RWPE1 (cell line): ENCODE results near the gene SPATA13.

ENCODE experiments used
- CTCF ChIA-PET: fragments of 350-600 bp; sonication (Branson Sonifier 250); formaldehyde crosslinking; extraction: SDS; loops from one replicate; lab custom pipeline; 2021; lab: Yijun Ruan, JAX
- POLR2A ChIA-PET: fragments of 400-600 bp; formaldehyde crosslinking; extraction: SDS; loops from one replicate; lab custom pipeline; 2020; ENCODE audit warnings: antibody characterized with exemption; ENCODE audit not compliant: low non-redundant PET; lab: Yijun Ruan, JAX
- DNase-seq: peaks from one replicate; pipeline ENCODE4 v3.0.0; 2012; ENCODE audit warnings: low spot score
- H3K27ac ChIP-seq: fragments of 450-650 bp; 2 replicates; pipeline ENCODE4 v1.5.1; 2017
- TF ChIP-seq, protein P1 (sequence below): fragments of 450-650 bp; conservative IDR thresholded peaks from 2 replicates; pipeline ENCODE4 v1.5.1; 2017; ENCODE audit warnings: low read depth, mild to moderate bottlenecking

Gene SPATA13

DNA sequence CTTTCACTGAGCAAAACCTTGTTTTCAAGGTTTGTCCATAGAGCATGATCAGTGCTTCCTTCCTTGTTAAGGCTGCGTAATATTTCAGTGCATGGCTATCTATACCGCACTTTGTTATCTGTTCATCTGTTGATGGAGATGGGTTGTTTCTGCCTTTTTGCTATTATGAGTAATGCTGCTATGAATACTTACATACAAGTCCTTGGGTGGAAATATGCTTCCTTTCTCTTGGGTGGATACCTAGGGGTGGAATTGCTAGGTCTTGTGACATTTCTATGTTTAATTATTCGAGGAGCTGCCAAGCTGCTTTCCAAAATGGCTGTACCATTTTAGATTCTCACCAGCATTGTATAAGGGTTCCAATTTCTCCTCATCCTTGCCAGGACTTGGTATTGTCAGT, 70.9 kb downstream of the SPATA13 start:
- no peak overlapping the region for H3K27ac ChIP-seq
- TF ChIP-seq, protein P1, sequence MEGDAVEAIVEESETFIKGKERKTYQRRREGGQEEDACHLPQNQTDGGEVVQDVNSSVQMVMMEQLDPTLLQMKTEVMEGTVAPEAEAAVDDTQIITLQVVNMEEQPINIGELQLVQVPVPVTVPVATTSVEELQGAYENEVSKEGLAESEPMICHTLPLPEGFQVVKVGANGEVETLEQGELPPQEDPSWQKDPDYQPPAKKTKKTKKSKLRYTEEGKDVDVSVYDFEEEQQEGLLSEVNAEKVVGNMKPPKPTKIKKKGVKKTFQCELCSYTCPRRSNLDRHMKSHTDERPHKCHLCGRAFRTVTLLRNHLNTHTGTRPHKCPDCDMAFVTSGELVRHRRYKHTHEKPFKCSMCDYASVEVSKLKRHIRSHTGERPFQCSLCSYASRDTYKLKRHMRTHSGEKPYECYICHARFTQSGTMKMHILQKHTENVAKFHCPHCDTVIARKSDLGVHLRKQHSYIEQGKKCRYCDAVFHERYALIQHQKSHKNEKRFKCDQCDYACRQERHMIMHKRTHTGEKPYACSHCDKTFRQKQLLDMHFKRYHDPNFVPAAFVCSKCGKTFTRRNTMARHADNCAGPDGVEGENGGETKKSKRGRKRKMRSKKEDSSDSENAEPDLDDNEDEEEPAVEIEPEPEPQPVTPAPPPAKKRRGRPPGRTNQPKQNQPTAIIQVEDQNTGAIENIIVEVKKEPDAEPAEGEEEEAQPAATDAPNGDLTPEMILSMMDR = no peak
- DNase-seq = no peak
- ChIA-PET POLR2A (no interaction called here), CTCF (interaction anchor here (0.6 to 0.8 kb wide), 2 partner anchors 12 to 45 kb away, joined by 3 read pairs; no protein-coding TSS in a partner anchor)

DNA sequence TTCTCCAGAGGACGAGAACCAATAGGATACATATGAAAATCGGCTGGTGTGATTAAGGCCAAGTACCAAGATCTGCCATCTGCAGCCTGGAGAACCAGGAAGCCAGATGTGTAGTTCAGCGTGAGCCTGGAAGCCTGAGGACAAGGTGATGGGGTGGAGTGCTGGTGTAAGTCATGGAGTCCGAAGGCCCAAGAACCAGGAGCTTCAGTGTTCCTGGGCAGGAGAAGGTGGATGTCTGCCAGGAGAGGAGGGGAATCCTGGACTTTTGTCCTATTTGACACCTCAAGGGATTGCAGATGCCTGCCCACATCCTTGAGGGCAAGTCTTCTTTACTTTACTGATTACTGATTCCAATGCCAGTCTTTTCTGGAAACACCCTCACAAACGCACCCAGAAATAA, 71.5 kb downstream of the SPATA13 start:
- TF ChIP-seq, protein P1 = no peak
- H3K27ac ChIP-seq = no peak overlapping the region
- ChIA-PET CTCF (no interaction called here), POLR2A (no interaction called here)
- no peak for DNase-seq

DNA sequence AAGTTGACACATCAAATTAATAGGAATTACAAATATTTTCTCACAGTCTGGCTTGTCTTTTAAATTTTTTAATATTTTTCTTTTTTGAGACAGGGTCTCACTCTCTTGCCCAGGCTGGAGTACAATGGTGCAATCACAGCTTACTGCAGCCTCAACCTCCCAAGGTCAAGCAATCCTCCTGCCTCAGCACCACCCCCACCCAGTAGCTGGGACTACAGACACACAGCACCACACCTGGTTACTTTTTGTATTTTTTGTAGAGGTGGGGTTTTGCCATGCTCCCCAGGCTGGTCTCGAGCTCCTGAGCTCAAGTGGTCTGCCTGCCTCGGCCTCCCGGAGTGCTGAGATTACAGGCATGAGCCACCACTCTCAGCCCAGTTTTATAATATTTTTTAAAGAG, 72.0 kb downstream of the SPATA13 start:
- no peak for DNase-seq
- TF ChIP-seq, protein P1 = no peak
- H3K27ac ChIP-seq = no peak overlapping the region
- POLR2A ChIA-PET = no interaction called here
- CTCF ChIA-PET = no interaction called here

DNA sequence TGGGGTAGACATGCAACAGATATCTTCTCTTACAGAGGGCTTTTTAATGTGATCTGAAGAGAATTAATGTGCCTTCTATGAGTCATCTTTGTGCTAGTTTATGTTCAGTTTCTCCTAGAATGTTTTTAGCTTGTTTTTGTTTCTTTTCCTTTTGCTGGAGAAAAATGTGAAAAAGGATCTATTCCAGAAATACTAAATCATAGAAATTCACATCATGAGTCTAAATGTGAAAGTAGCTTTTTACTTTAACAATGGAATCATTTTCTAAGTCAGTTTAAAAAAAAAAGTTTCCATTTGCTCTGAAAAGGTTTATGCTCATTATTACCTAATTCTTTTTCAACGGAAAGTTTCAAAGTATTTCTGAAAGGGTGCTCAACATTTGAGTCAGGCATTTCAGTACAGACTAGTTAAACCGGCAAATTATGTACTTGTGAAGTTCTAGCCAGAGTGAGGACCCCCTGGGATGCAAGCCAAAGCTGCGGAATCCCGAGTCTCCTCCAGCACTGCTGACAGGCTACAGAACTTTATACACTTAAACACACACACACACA, 72.9 kb downstream of the SPATA13 start:
- CTCF ChIA-PET = interaction anchor here (0.6 to 0.7 kb wide), 2 partner anchors 31 to 788 kb away, joined by 3 to 6 read pairs; no protein-coding TSS in a partner anchor
- no peak overlapping the region for H3K27ac ChIP-seq
- TF ChIP-seq, protein P1 = no peak
- DNase-seq = no peak
- POLR2A ChIA-PET = no interaction called here

DNA sequence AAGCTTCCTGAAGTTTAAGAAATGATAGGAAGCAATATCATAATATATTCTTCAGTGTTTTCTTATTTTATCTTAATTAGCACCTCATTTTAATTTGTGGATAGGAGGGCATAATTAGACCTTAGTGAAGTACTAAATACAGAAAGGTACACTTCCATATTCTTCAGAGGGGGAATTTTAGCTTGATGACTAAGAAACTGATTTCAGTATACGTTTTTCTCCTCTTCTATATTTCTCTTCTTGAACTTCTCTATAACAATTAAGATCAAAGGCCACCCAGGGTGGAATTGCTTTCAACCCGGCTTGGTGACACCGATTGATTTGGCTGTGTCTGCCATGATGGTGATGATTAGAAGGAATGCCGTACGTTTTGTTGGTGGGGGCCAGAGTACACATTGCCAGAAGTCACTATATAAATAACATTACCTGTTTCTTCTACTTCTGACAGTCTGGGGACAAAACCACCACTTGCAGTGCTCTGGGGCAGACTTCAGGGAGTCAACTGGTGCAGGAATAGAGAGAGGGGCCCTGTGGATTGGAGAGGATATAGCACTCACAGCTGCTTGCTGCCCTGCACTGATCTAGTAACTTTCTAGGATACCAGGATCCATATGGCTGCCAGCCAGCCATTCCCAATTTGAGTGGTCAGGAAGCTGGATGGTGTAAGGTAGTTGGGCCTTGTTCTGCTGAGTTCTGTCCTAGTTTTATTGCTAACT, 73.8 kb downstream of the SPATA13 start:
- TF ChIP-seq, protein P1 = no peak
- H3K27ac ChIP-seq = no peak overlapping the region
- ChIA-PET CTCF (no interaction called here), POLR2A (no interaction called here)
- DNase-seq = no peak

DNA sequence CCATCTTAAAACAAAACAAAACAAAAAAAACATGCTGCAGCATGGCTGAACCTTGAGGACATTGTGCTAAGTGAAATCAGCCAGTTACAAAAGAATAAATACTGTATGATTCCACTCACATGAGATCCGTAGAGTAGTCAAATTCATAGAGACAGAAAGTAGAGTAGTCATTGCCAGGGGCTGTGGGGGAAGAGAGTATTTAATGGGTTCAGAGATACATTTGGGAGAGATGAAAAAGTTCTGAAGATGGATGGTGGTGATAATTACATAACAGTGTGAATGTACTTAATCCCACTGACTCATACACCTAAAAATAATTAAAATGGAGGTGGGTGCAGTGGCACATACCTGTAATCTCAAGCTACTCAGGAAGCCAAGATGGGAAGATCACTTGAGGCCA, 76.8 kb downstream of the SPATA13 start:
- POLR2A ChIA-PET = no interaction called here
- CTCF ChIA-PET = no interaction called here

More for the DNA sequence above, 76.8 kb downstream of the SPATA13 start:
- no peak overlapping the region for H3K27ac ChIP-seq
- no peak for DNase-seq
- TF ChIP-seq, protein P1 = no peak
